ENCODE data around the gene NKRF.

The NKRF gene

GRCh38 chrX:119589810-119590209, 16.4 kb downstream of the NKRF start:
- ChIA-PET CTCF (interaction anchor here (0.6 kb wide), 2 partner anchors 20 to 43 kb away, joined by 3 to 5 read pairs; no protein-coding TSS in a partner anchor), POLR2A (interaction anchor here (1.4 to 1.9 kb wide), 2 partner anchors 10 to 12 kb away, joined by 4 read pairs; no protein-coding TSS in a partner anchor)
- TF ChIP-seq ZNF677 (tag by site-specific recombination; IDR thresholded peaks at IDR 0.05) (no peak), PRDM1 (tag by site-specific recombination; IDR thresholded peaks at IDR 0.05) (no peak), ZNF140 (tag by site-specific recombination; IDR thresholded peaks at IDR 0.05) (no peak), GLIS2 (tag by site-specific recombination; IDR thresholded peaks at IDR 0.05) (no peak), ZNF549 (tag by site-specific recombination; IDR thresholded peaks at IDR 0.05) (no peak), ZNF366 (tag by site-specific recombination; conservative IDR thresholded peaks at IDR 0.05) (no peak), SCRT1 (tag by site-specific recombination; IDR thresholded peaks at IDR 0.05; ENCODE audit: borderline replicate concordance) (no peak), ZNF18 (tag by site-specific recombination; IDR thresholded peaks at IDR 0.05) (no peak), ZNF391 (tag by site-specific recombination; IDR thresholded peaks at IDR 0.05; ENCODE audit: borderline replicate concordance, low read depth) (no peak), ZNF600 (tag by site-specific recombination; IDR thresholded peaks at IDR 0.05) (no peak), ZNF114 (tag by site-specific recombination; IDR thresholded peaks at IDR 0.05) (no peak), ZNF529 (tag by site-specific recombination; IDR thresholded peaks at IDR 0.05; ENCODE audit: insufficient replicate concordance) (no peak), ZNF394 (tag by site-specific recombination; IDR thresholded peaks at IDR 0.05; ENCODE audit: borderline replicate concordance) (no peak), OSR2 (tag by site-specific recombination; IDR thresholded peaks at IDR 0.05) (no peak), ZNF174 (tag by site-specific recombination; IDR thresholded peaks at IDR 0.05) (no peak), ZNF48 (tag by site-specific recombination; IDR thresholded peaks at IDR 0.05) (no peak)

DNA sequence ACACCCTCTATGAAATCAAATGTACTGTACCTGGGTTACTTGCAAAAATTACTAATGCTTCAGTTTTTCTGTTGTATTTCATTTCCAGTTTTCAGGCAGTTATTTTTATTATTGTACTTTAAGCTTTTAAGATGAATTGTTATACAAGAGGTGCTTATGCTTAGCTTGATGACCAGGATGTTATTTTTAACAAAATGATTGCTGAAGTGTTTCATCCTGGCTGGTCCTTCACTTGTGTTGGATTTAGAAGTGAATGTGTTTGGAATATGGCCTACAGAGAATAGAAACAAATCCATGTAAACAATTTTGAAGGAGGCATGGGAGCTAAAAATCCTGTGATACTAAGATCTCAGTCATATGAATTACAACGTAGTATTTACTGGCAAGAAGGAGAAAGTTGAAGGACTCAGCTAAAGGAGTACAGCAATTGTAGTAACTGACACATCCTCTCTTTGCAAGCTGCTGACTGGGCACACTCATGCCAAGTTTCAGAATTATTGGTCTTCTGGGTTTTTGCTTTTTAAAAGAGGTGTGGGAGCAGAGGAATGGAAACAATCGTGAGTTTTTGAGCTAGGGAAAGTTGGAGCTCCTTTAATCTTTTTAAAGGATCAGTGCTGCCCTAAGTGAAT, 22.7 kb downstream of the NKRF start:
- no peaks in the 10 kb centered on the region for H3K9me3 ChIP-seq (ENCODE audit: control insufficient read depth, insufficient read depth, low read depth, low read length)
- no peak overlapping the region for H3K4me3 ChIP-seq (ENCODE audit: low read depth, low read length)
- H3K36me3 ChIP-seq (ENCODE audit: control insufficient read depth in 2 of 2, insufficient read depth in 1 of 2, low read length in 2 of 2), result peaks cover 0 to 5% of the 10 kb centered on the region in 2 experiments
- POLR2A ChIA-PET, result interaction anchor here (1.2 to 2.2 kb wide), 3 partner anchors 9 to 22 kb away, joined by 3 to 7 read pairs (median 6); partner anchors contain the start of gene UBE2A
- no peak overlapping the region for H3K27ac ChIP-seq (ENCODE audit: extremely low read depth, low read depth, low read length)
- no peak for TF ChIP-seq ZFP41 (tag by site-specific recombination; IDR thresholded peaks at IDR 0.05; ENCODE audit: borderline replicate concordance)
- peak; percentile 23; the same call in 1 of the 2 replicates for TF ChIP-seq PRDM1 (tag by site-specific recombination; IDR thresholded peaks at IDR 0.05)
- no peaks in the 10 kb centered on the region for H3K4me1 ChIP-seq (ENCODE audit: control insufficient read depth, insufficient read depth, low read length)
- CTCF ChIA-PET, result interaction anchor here (0.6 to 1.0 kb wide), 2 partner anchors 22 to 67 kb away, joined by 4 to 7 read pairs; no protein-coding TSS in a partner anchor

More at GRCh38 chrX:119589810-119590209, 16.4 kb downstream of the NKRF start:
- Histone ChIP-seq H3K4me3 (ENCODE audit: low read depth, low read length) (no peak overlapping the region), H3K27ac (ENCODE audit: extremely low read depth, low read depth, low read length) (no peak overlapping the region), H3K4me1 (ENCODE audit: control insufficient read depth, insufficient read depth, low read length) (no peaks in the 10 kb centered on the region), H3K36me3 (ENCODE audit: control insufficient read depth in 2 of 2, insufficient read depth in 1 of 2, low read length in 2 of 2) (peaks cover 17 to 51% of the 10 kb centered on the region in 2 experiments), H3K9me3 (ENCODE audit: control insufficient read depth, insufficient read depth, low read depth, low read length) (no peaks in the 10 kb centered on the region)

- no peaks in the 10 kb centered on the region for H3K4me1 ChIP-seq (ENCODE audit: control insufficient read depth, insufficient read depth, low read length)
- H3K9me3 ChIP-seq (ENCODE audit: control insufficient read depth, insufficient read depth, low read depth, low read length), result no peaks in the 10 kb centered on the region
- H3K36me3 ChIP-seq (ENCODE audit: control insufficient read depth in 2 of 2, insufficient read depth in 1 of 2, low read length in 2 of 2), result peaks cover 7 to 13% of the 10 kb centered on the region in 2 experiments
- ChIA-PET POLR2A (interaction anchor here (0.6 to 1.2 kb wide), 3 partner anchors 11 to 290 kb away, joined by 3 to 4 read pairs (median 3); partner anchors contain the start of gene STEEP1), CTCF (interaction anchor here (0.9 to 1.4 kb wide), 2 partner anchors 63 to 102 kb away, joined by 3 to 4 read pairs; no protein-coding TSS in a partner anchor)
- H3K27ac ChIP-seq (ENCODE audit: extremely low read depth, low read depth, low read length), result no peak overlapping the region
- no peak overlapping the region for H3K4me3 ChIP-seq (ENCODE audit: low read depth, low read length)
- no peak for TF ChIP-seq ZNF560 (tag by site-specific recombination; IDR thresholded peaks at IDR 0.05; ENCODE audit: borderline replicate concordance)
- no peak for TF ChIP-seq YY2 (tag by site-specific recombination; IDR thresholded peaks at IDR 0.05)
- no peak for TF ChIP-seq ZFP37 (tag by site-specific recombination; IDR thresholded peaks at IDR 0.05)
- TF ChIP-seq ZBTB48 (tag by site-specific recombination; IDR thresholded peaks at IDR 0.05), result no peak
- TF ChIP-seq ZNF707 (tag by site-specific recombination; IDR thresholded peaks at IDR 0.05), result no peak
- TF ChIP-seq ZSCAN16 (tag by site-specific recombination; IDR thresholded peaks at IDR 0.05), result no peak
- TF ChIP-seq PRDM1 (tag by site-specific recombination; IDR thresholded peaks at IDR 0.05), result no peak
- TF ChIP-seq, protein P1, sequence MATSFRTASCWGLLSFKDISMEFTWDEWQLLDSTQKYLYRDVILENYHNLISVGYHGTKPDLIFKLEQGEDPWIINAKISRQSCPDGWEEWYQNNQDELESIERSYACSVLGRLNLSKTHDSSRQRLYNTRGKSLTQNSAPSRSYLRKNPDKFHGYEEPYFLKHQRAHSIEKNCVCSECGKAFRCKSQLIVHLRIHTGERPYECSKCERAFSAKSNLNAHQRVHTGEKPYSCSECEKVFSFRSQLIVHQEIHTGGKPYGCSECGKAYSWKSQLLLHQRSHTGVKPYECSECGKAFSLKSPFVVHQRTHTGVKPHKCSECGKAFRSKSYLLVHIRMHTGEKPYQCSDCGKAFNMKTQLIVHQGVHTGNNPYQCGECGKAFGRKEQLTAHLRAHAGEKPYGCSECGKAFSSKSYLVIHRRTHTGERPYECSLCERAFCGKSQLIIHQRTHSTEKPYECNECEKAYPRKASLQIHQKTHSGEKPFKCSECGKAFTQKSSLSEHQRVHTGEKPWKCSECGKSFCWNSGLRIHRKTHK (tag by site-specific recombination; IDR thresholded peaks at IDR 0.05), result no peak
- TF ChIP-seq GLIS2 (tag by site-specific recombination; IDR thresholded peaks at IDR 0.05), result no peak
- no peak for TF ChIP-seq ZNF184 (tag by site-specific recombination; IDR thresholded peaks at IDR 0.05)
- no peak for TF ChIP-seq ZNF18 (tag by site-specific recombination; IDR thresholded peaks at IDR 0.05)
- no peak for TF ChIP-seq MZF1 (tag by site-specific recombination; IDR thresholded peaks at IDR 0.05; ENCODE audit: borderline replicate concordance)
- TF ChIP-seq ZNF16 (tag by site-specific recombination; IDR thresholded peaks at IDR 0.05; ENCODE audit: low read depth), result no peak
Observed at GRCh38 chrX:119579414-119579813, 26.8 kb downstream of the NKRF start.

All from HEK293 (cell line).